Upper lobe of left lung (tissue), 4 donors: ENCODE data around the gene RBMX.

Experiments
- CTCF ChIP-seq, 6 experiments: fragments of 450-650 bp in 4 of 6; fragments of 200-600 bp in 2 of 6; sonication (generic) in 2 of 6; IDR thresholded peaks; one replicate each; pipeline ENCODE4 v1.5.1; 2016 to 2019; ENCODE audit warnings: antibody characterized with exemption in 6 of 6
- POLR2A ChIP-seq, 4 donors: fragments of 450-650 bp; IDR thresholded peaks; one replicate each; pipeline ENCODE4 v1.5.1; 2016 to 2017; ENCODE audit warnings: antibody characterized with exemption in 4 of 4, mild to moderate bottlenecking in 2 of 4

GRCh38 chrX:136910565-136911035, 30.1 kb upstream of the RBMX start:
- TF ChIP-seq CTCF (IDR thresholded peaks at IDR 0.05) (no peak), POLR2A (IDR thresholded peaks at IDR 0.05) (no peak)
